Stomach (tissue), 9 donors: ENCODE results near the gene BTBD6. TPM values are rescaled to one million over a fixed set of nuclear protein-coding genes. Genes with fewer than 3 reads are reported as not detected.
A peak's percentile ranks its signal among the peaks of the same experiment; 100 is the strongest.

Experiments used
- DNase-seq, 2 donors: peaks; one replicate each; pipeline versions ENCODE4 v3.0.0 to v3.0.0-alpha.2; 2013 to 2019
- H3K27ac ChIP-seq, 5 donors: fragments of 200-600 bp in 4 of 5; sonication (generic) in 4 of 5; one replicate each; pipeline ENCODE4 v1.5.1; 2013 to 2019; ENCODE audit warnings: mild to moderate bottlenecking in 1 of 5, moderate library complexity in 1 of 5
- H3K27me3 ChIP-seq, 3 donors: fragments of 200-600 bp; sonication (generic); one replicate each; pipeline ENCODE4 v1.5.1; 2017 to 2019; ENCODE audit warnings: mixed run types in 1 of 3
- H3K36me3 ChIP-seq, 4 donors: fragments of 200-600 bp; sonication (generic); 1 replicate in 3 of 4; 2 replicates in 1 of 4; pipeline ENCODE4 v1.5.1; 2016 to 2019
- H3K4me1 ChIP-seq, 4 donors: fragments of 200-600 bp; sonication (generic); one replicate each; pipeline ENCODE4 v1.5.1; 2016 to 2019
- H3K4me3 ChIP-seq, 4 donors: fragments of 200-600 bp; sonication (generic) in 3 of 4; one replicate each; pipeline ENCODE4 v1.5.1; 2016 to 2019; ENCODE audit warnings: mild to moderate bottlenecking in 1 of 4
- H3K9me3 ChIP-seq, 4 donors: fragments of 200-600 bp; sonication (generic); one replicate each; pipeline ENCODE4 v1.5.1; 2016 to 2019
- CTCF ChIP-seq, 7 experiments: fragments of 450-650 bp in 4 of 7; fragments of 200-600 bp in 3 of 7; sonication (generic) in 3 of 7; IDR thresholded peaks; one replicate each; pipeline ENCODE4 v1.5.1; 2016 to 2019; ENCODE audit warnings: antibody characterized with exemption in 7 of 7, control low read depth in 2 of 7, mild to moderate bottlenecking in 1 of 7
- EP300 ChIP-seq: sonication (generic); formaldehyde crosslinking; IDR thresholded peaks from one replicate; pipeline ENCODE4 v1.6.1; 2017; ENCODE audit warnings: antibody characterized with exemption
- POLR2A ChIP-seq, 4 donors: fragments of 450-650 bp; IDR thresholded peaks; one replicate each; pipeline ENCODE4 v1.6.1; 2016; ENCODE audit warnings: antibody characterized with exemption in 4 of 4, control low read depth in 2 of 4, mild to moderate bottlenecking in 1 of 4, moderate library complexity in 1 of 4
- POLR2AphosphoS5 ChIP-seq, 3 donors: sonication (generic); formaldehyde crosslinking; IDR thresholded peaks; one replicate each; pipeline ENCODE4 v1.6.1; 2016; ENCODE audit warnings: antibody characterized with exemption in 3 of 3
- WGBS, 5 donors: extraction: QIAGEN DNeasy Blood & Tissue Kit in 3 of 5; methylation state at CpG; one replicate each; pipeline versions ENCODE4 v1.1.5 to v1.1.7; 2013 to 2018; 5-methylcytosine and 5-hydroxymethylcytosine counted together
- intact Hi-C: fragments of 100-400 bp; cut with DNase I; formaldehyde crosslinking; loops from one replicate; pipeline ENCODE4 v1.15.1; 2023; ENCODE audit warnings: low total_unique reads
- polyA plus RNA-seq, 3 donors: library from polyadenylated mRNA; stranded (reverse); fragments of 200-250 nt; gene quantifications; one replicate each; pipeline ENCODE4 v1.2.3, GENCODE V29; 2013
- total RNA-seq, 5 donors: library from RNA; depleted of rRNA; stranded (reverse); fragments of >200 nt; gene quantifications; one replicate each; pipeline versions ENCODE4 v1.1.0 to v1.2.3, GENCODE V29; 2014 to 2016
- donor health status: healthy with polysubstance abuse.
- donor health status: Bipolar disorder and iron deficiency.
- donor health status: healthy.

The BTBD6 gene
- total and polyA plus RNA-seq, 8 donors, result 13.4 to 55.0 (median 38.0) TPM

GRCh38 chr14:105256292-105256960 is 8.1 kb downstream of the BTBD6 start:
- no peak for DNase-seq
- intact Hi-C loops, result no loop called here
- WGBS, 5 donors, result 93 to 97% (median 97%) methylated on average over 13 to 19 of the region's 19 CpGs

DNA sequence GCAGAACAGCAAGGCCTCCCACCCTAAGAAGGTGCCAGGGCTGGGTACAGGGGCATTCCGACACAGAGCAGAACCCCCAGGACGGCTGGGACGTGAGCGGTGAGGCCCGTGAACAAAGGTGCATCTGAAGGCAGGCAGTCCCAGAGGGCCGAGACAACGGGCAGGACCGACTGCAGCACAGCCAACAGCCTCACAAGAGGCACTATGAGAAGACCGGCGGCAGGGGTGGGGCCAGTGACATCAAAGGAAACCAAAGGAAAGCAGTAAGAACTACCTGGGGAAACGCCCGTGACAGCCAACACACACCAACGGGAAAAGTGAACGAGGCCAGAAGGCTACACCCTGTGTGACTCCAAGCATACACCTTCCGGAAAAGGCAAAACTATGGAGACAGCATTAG is 9.1 kb downstream of the BTBD6 start:
- Histone ChIP-seq H3K4me3 (no peak overlapping the region), H3K9me3 (no peaks in the 10 kb centered on the region), H3K4me1 (peaks cover 0 to 12% (median 4%) of the 10 kb centered on the region in 4 donors), H3K36me3 (peaks cover 7 to 70% (median 51%) of the 10 kb centered on the region in 4 donors), H3K27ac (no peak overlapping the region), H3K27me3 (no peaks in the 10 kb centered on the region)
- TF ChIP-seq POLR2AphosphoS5 (IDR thresholded peaks at IDR 0.05), result no peak
- peak in 1 of 2 donors; percentile 78 for DNase-seq
- intact Hi-C loops, result no loop called here
- WGBS, 5 donors, result 71 to 87% (median 79%) methylated on average over 10 to 15 of the region's 15 CpGs

More at GRCh38 chr14:105256292-105256960, 8.1 kb downstream of the BTBD6 start:
- Histone ChIP-seq H3K4me1 (peaks cover 0 to 12% (median 4%) of the 10 kb centered on the region in 4 donors), H3K9me3 (no peaks in the 10 kb centered on the region), H3K36me3 (peaks cover 15 to 76% (median 56%) of the 10 kb centered on the region in 4 donors), H3K27ac (no peak overlapping the region), H3K27me3 (no peaks in the 10 kb centered on the region), H3K4me3 (no peak overlapping the region)
- TF ChIP-seq POLR2A (IDR thresholded peaks at IDR 0.05) (no peak), POLR2AphosphoS5 (IDR thresholded peaks at IDR 0.05) (no peak), EP300 (no peak), CTCF (IDR thresholded peaks at IDR 0.05) (no peak)

GRCh38 chr14:105258846-105259245 is 10.5 kb downstream of the BTBD6 start:
- DNase-seq, result peak; percentile 65 to 79

DNA sequence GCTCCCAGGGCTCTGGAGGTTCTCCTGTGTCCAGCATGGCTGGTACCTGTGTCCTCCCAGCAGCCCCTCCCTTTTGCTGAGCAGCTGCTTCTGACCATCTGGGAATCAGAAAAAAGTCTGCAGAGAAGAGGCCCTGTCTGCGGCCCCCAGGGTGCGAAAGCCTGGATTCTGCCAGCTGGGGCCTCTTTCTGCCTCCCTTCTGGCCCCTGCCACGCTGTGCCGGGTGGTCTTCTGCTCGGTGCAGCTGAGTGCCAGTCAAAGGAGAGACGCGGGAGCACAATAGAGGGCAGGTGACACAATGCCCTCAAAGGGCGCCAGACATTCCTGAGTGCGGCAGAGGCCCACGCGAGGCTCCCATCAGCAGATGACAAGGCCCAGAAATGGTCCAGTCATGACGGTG is 12.6 kb downstream of the BTBD6 start:
- Histone ChIP-seq H3K27me3 (no peaks in the 10 kb centered on the region), H3K4me3 (no peak overlapping the region), H3K9me3 (no peaks in the 10 kb centered on the region), H3K27ac (no peak overlapping the region), H3K36me3 (peaks cover 7 to 58% (median 50%) of the 10 kb centered on the region in 4 donors), H3K4me1 (peaks cover 0 to 12% (median 4%) of the 10 kb centered on the region in 4 donors)
- intact Hi-C loops, result no loop called here
- WGBS, 5 donors, result 89 to 93% (median 90%) methylated on average over 11 to 12 of the region's 12 CpGs
- no peak for DNase-seq
- no peak for TF ChIP-seq CTCF (IDR thresholded peaks at IDR 0.05)
- no peak for TF ChIP-seq EP300
- no peak for TF ChIP-seq POLR2AphosphoS5 (IDR thresholded peaks at IDR 0.05)
- TF ChIP-seq POLR2A (IDR thresholded peaks at IDR 0.05), result no peak

More at GRCh38 chr14:105258846-105259245, 10.5 kb downstream of the BTBD6 start:
- WGBS, 5 donors, result 31 to 74% (median 42%) methylated on average over 7 of the region's 7 CpGs
- Histone ChIP-seq H3K27me3 (no peaks in the 10 kb centered on the region), H3K36me3 (peaks cover 7 to 65% (median 48%) of the 10 kb centered on the region in 4 donors), H3K4me3 (no peak overlapping the region), H3K9me3 (no peaks in the 10 kb centered on the region), H3K4me1 (peaks cover 0 to 12% (median 4%) of the 10 kb centered on the region in 4 donors), H3K27ac (no peak overlapping the region)
- intact Hi-C loops, result no loop called here
- TF ChIP-seq EP300 (no peak), POLR2A (IDR thresholded peaks at IDR 0.05) (no peak), POLR2AphosphoS5 (IDR thresholded peaks at IDR 0.05) (no peak), CTCF (IDR thresholded peaks at IDR 0.05) (no peak)

DNA sequence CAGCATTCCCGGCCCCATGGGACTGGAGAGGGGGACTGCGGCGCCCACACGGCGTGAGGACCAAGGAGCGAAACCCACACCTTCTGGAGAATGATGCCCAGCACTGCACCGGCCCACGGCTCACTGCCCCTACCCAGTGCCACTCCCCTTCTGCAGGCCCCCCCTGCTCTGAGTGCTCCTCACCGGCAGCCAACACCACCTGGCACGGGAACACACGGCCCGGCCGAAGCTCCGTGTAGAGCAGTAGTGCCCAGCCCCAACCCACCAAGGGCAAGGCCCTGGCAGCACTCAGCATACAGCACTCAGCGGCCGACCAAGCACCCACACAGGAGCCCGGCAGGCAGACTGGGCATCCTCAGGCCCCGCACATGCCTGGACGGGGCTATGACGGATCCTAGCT is 13.4 kb downstream of the BTBD6 start:
- 84 to 94% (median 88%) methylated on average over 9 to 20 of the region's 20 CpGs for WGBS, 5 donors
- H3K36me3 ChIP-seq, result peaks cover 7 to 56% (median 45%) of the 10 kb centered on the region in 4 donors
- intact Hi-C loops, result no loop called here
- H3K27me3 ChIP-seq, result no peaks in the 10 kb centered on the region
- no peak overlapping the region for H3K27ac ChIP-seq
- H3K4me3 ChIP-seq, result no peak overlapping the region
- no peak for DNase-seq
- no peak for TF ChIP-seq EP300
- TF ChIP-seq POLR2A (IDR thresholded peaks at IDR 0.05), result no peak
- no peak for TF ChIP-seq CTCF (IDR thresholded peaks at IDR 0.05)
- TF ChIP-seq POLR2AphosphoS5 (IDR thresholded peaks at IDR 0.05), result no peak
- no peaks in the 10 kb centered on the region for H3K9me3 ChIP-seq
- peaks cover 0 to 12% (median 4%) of the 10 kb centered on the region in 4 donors for H3K4me1 ChIP-seq
